Measurements from ENCODE around the gene UQCR11. TPM values are rescaled to one million over a fixed set of nuclear protein-coding genes. Genes with fewer than 3 reads are reported as not detected.

UQCR11 gene
- total RNA-seq, 4 donors from 2014 or later: 20.6 to 110 (median 30.8) TPM

DNA sequence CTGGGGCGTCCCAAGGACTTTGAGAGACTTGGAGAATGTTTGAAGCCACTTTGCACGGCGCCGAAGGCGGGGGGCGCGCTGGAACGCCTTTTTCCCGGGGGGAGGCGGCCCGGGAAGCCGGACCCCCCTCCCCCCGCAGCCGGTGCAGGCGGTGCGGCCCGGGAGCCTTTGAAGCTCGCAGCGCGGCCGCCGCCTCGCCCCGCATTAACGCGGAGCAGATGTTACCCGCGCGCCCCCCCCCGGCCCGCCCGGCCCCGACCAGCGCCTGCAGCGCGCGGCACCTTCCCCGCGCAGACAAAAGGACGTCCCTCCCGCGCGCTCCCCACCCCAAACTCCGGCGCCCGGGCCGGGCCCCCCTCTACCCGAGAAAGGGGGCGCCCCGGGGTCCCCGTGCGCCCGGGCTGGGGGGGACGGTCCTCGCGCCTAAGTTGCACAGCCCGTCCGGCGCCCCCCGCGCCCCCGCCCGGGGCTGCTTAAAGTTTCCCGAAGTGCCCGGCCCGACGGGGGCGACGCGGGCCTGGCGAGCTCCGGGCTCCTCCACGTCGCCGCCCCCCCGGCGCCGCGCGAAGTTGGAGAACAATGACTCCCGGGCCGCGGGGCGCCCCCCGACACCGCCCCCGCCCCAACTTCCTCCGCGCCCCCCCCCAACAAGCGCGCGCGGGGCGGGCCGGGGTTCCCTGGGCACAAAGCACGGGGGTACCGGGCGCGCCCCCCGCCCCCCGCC lies 46.5 kb upstream of the UQCR11 start:
- Histone ChIP-seq H3K36me3 (no peaks in the 10 kb centered on the region), H3K4me1 (peaks cover 0 to 16% of the 10 kb centered on the region in 2 donors), H3K27me3 (no peaks in the 10 kb centered on the region), H3K27ac (peak overlapping the region; percentile 42 to 100), H3K4me3 (peak overlapping the region; percentile 48 to 56), H3K9me3 (no peaks in the 10 kb centered on the region)
- TF ChIP-seq, protein P1, sequence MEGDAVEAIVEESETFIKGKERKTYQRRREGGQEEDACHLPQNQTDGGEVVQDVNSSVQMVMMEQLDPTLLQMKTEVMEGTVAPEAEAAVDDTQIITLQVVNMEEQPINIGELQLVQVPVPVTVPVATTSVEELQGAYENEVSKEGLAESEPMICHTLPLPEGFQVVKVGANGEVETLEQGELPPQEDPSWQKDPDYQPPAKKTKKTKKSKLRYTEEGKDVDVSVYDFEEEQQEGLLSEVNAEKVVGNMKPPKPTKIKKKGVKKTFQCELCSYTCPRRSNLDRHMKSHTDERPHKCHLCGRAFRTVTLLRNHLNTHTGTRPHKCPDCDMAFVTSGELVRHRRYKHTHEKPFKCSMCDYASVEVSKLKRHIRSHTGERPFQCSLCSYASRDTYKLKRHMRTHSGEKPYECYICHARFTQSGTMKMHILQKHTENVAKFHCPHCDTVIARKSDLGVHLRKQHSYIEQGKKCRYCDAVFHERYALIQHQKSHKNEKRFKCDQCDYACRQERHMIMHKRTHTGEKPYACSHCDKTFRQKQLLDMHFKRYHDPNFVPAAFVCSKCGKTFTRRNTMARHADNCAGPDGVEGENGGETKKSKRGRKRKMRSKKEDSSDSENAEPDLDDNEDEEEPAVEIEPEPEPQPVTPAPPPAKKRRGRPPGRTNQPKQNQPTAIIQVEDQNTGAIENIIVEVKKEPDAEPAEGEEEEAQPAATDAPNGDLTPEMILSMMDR (IDR thresholded peaks at IDR 0.05): peak in 1 of 4 experiments; percentile 15
- no peak for TF ChIP-seq POLR2A (IDR thresholded peaks at IDR 0.05)
- intact Hi-C loops (cut with DNase I; ENCODE audit: low total_unique reads): no loop called here
- peak; percentile 39 to 44 for DNase-seq

DNA sequence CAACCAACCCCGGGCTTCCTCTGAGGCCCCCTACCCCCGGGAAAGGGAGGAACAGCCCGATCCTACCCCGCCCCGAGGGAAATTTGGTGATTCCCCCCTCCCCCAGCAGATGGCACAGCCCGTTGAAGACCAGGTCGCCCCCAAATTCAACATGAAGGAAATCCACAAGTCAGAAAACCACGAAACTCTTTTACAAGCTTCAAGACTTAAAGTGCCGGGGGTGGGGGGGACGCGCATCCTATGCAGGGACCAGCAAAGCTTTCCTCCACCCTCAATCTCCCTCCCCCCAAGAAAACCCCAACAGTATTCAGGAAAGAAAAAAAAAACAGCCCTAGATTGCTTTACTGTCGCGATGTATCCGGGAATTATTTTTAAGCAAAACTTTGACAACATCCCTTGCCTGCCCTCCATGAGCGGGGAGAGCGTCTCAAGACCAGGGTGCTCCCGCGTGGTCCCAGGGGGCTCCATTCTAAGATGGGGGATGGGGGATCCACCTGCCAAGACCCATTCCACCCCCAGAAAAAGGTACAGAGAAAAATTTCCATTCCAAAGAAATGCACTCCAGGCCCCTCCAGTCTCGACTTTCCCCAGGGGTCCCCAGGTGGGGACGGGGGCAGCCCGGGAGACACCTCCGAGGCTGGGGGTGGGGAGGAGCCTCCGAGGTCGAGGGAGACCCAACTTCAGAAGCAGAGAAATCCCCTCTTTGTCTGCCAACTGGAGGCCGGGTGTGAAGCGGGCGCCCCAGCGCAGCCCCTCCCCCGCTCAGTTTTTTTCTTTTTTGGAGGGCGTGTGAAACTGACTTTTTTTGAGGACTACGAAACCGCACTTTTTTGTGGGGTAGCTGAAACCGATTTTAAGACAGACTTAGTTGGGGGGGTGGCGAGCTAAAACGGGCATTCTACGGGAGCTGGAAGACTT lies 45.6 kb upstream of the UQCR11 start:
- H3K27me3 ChIP-seq: no peaks in the 10 kb centered on the region
- TF ChIP-seq, protein P1 (IDR thresholded peaks at IDR 0.05): no peak
- no peak for TF ChIP-seq POLR2A (IDR thresholded peaks at IDR 0.05)
- no peaks in the 10 kb centered on the region for H3K9me3 ChIP-seq
- H3K36me3 ChIP-seq: no peaks in the 10 kb centered on the region
- intact Hi-C loops (cut with DNase I; ENCODE audit: low total_unique reads): no loop called here
- peak overlapping the region; percentile 48 to 56 for H3K4me3 ChIP-seq
- peak overlapping the region; percentile 42 to 100 for H3K27ac ChIP-seq
- no peak for DNase-seq
- H3K4me1 ChIP-seq: peaks cover 0 to 16% of the 10 kb centered on the region in 2 donors

DNA sequence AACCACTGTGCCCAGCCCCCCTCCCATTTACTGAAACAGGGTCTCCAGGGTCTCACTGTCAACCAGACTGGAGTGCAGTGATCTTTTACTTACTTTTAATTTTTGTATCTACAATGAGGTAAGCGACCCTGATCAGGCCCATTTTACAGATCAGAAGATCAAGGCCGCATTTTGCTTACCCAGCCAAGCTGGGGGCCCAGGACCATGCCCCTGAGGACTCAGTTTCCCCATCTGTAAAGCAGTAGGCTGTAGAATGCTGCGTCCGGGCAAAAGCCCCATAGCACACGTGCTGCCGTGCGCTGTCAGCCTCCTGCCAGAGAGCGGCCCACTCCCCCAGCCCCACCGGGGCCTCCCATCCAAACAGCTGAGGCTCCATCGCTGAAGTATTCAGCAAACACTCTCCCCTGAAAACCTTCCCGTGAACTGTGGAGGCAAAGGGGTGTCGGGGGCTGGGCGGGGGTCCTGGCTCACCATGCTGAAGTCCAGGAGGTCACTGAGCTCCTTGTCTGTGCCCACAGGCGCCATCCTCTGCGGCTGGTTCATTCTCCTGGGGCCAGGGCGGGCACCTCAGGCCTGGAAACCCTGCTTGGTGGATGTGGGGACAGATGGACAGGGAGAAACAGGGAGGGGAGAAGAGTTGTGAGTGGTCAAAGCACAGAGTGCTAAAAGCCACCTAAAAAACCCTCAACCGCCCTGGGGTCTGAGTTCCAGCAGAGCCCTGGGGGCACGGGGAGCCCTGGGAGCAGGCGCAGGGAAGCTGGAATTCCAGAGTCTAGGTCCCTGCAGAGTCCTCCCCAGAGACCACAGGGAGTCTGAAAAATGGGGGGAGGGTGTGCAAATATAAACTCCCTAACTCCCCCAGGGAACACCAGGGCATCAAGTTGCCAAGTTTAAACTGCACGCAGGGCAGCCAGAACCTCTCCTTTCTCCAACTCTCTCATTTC lies 44.7 kb upstream of the UQCR11 start:
- no peak for DNase-seq
- Histone ChIP-seq H3K4me3 (no peak overlapping the region), H3K4me1 (peaks cover 0 to 16% of the 10 kb centered on the region in 2 donors), H3K27ac (peak overlapping the region; percentile 9 to 100), H3K9me3 (no peaks in the 10 kb centered on the region), H3K27me3 (no peaks in the 10 kb centered on the region), H3K36me3 (no peaks in the 10 kb centered on the region)
- intact Hi-C loops (cut with DNase I; ENCODE audit: low total_unique reads): loop anchor here (5.0 kb wide), 1 partner anchor 38 kb away; no protein-coding TSS in a partner anchor
- TF ChIP-seq, protein P1 (IDR thresholded peaks at IDR 0.05): no peak
- no peak for TF ChIP-seq POLR2A (IDR thresholded peaks at IDR 0.05)

DNA sequence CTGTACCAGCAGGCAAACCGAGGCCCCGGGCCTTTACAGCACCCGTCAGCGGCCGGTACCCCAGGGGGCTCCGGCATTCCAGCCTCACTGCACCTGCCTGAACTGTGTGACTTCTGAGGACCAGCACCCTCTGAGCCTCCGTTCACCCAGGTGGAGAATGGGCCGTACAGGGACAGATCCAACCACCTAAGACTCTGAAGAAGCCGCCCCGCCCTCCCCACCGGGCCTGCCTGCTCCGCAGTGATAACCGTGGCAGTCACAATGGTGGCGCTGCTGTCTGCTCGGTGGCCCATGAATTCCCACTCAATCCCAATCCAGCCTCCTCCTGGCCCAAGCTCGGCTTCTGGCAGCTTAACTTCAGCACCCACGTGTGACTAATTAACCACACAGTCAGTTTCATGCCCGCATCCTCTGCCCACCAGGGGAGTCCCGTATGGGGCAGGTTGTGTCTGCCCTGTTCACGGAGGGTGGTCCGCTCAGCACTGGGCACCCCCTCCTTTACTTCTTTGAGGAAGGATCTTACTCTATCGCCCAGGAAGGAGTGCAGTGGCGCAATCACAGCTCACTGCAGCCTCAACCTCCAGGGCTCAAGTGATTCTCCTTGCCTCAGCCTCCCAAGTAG lies 43.8 kb upstream of the UQCR11 start:
- DNase-seq: no peak
- intact Hi-C loops (cut with DNase I; ENCODE audit: low total_unique reads): loop anchor here (5.0 kb wide), 1 partner anchor 37 kb away; no protein-coding TSS in a partner anchor
- TF ChIP-seq POLR2A (IDR thresholded peaks at IDR 0.05): no peak
- TF ChIP-seq, protein P1 (IDR thresholded peaks at IDR 0.05): no peak
- Histone ChIP-seq H3K9me3 (no peaks in the 10 kb centered on the region), H3K4me1 (peaks cover 0 to 16% of the 10 kb centered on the region in 2 donors), H3K27ac (no peak overlapping the region), H3K36me3 (no peaks in the 10 kb centered on the region), H3K27me3 (no peaks in the 10 kb centered on the region), H3K4me3 (no peak overlapping the region)
